ENCODE results near the gene SGSH.
"Not testable (repeated sequence)": the region's sequence is repeated elsewhere in the genome, so short reads cannot be mapped to it uniquely, and the experiment has no call there.

SGSH gene

GRCh38 chr17:80260069-80260535, 40.0 kb upstream of the SGSH start:
- TF ChIP-seq CTCF (IDR thresholded peaks at IDR 0.05; ENCODE audit: insufficient read depth, low read length, poor library complexity, severe bottlenecking) (no peak), EZH2phosphoT487 (conservative IDR thresholded peaks at IDR 0.05; ENCODE audit: low read length) (no peak)
- H3K9ac ChIP-seq (ENCODE audit: low read length): peak overlapping the region; percentile 63
- peak overlapping the region; percentile 91 for H2AFZ ChIP-seq (ENCODE audit: low read depth, low read length, severe bottlenecking)

GRCh38 chr17:80259457-80260068, 39.4 kb upstream of the SGSH start:
- Histone ChIP-seq H2AFZ (ENCODE audit: low read depth, low read length, severe bottlenecking) (peak overlapping the region; percentile 91), H3K36me3 (ENCODE audit: low read length) (no peaks in the 10 kb centered on the region), H3K9me2 (replicated peaks; ENCODE audit: insufficient read depth, low read length) (no peaks in the 10 kb centered on the region), H3K4me2 (ENCODE audit: low read depth, low read length, poor library complexity, severe bottlenecking) (peak overlapping the region; percentile 56), H3K4me3 (ENCODE audit: insufficient read depth, low read length, poor library complexity, severe bottlenecking) (peak overlapping the region; percentile 59), H3K27me3 (ENCODE audit: low read length) (no peaks in the 10 kb centered on the region), H3K9me3 (ENCODE audit: insufficient read depth, low read length) (no peaks in the 10 kb centered on the region), H3F3A (ENCODE audit: insufficient read depth) (peaks cover 25% of the 10 kb centered on the region), H3K9ac (ENCODE audit: low read length) (peak overlapping the region; percentile 63), H3K27ac (ENCODE audit: low read depth, low read length) (no peak overlapping the region), H3K79me2 (ENCODE audit: insufficient read depth, low read length) (no peaks in the 10 kb centered on the region), H4K20me1 (ENCODE audit: low read depth, low read length) (no peaks in the 10 kb centered on the region)
- TF ChIP-seq CTCF (IDR thresholded peaks at IDR 0.05; ENCODE audit: insufficient read depth, low read length, poor library complexity, severe bottlenecking) (no peak), EZH2phosphoT487 (conservative IDR thresholded peaks at IDR 0.05; ENCODE audit: low read length) (no peak)

More at GRCh38 chr17:80260069-80260535, 40.0 kb upstream of the SGSH start:
- Histone ChIP-seq H3K4me3 (ENCODE audit: insufficient read depth, low read length, poor library complexity, severe bottlenecking) (peak overlapping the region; percentile 59), H3K4me2 (ENCODE audit: low read depth, low read length, poor library complexity, severe bottlenecking) (peak overlapping the region; percentile 56), H3K27ac (ENCODE audit: low read depth, low read length) (no peak overlapping the region), H3K9me2 (replicated peaks; ENCODE audit: insufficient read depth, low read length) (no peaks in the 10 kb centered on the region), H3K9me3 (ENCODE audit: insufficient read depth, low read length) (no peaks in the 10 kb centered on the region), H4K20me1 (ENCODE audit: low read depth, low read length) (no peaks in the 10 kb centered on the region), H3K36me3 (ENCODE audit: low read length) (no peaks in the 10 kb centered on the region), H3F3A (ENCODE audit: insufficient read depth) (peaks cover 25% of the 10 kb centered on the region), H3K27me3 (ENCODE audit: low read length) (no peaks in the 10 kb centered on the region), H3K79me2 (ENCODE audit: insufficient read depth, low read length) (no peaks in the 10 kb centered on the region)

- not testable (repeated sequence) for H3K9me2 ChIP-seq (replicated peaks; ENCODE audit: insufficient read depth, low read length); H3K27ac ChIP-seq (ENCODE audit: low read depth, low read length); H3K36me3 ChIP-seq (ENCODE audit: low read length); H3K27me3 ChIP-seq (ENCODE audit: low read length); H3K4me2 ChIP-seq (ENCODE audit: low read depth, low read length, poor library complexity, severe bottlenecking); H3K79me2 ChIP-seq (ENCODE audit: insufficient read depth, low read length); H3K9me3 ChIP-seq (ENCODE audit: insufficient read depth, low read length); H2AFZ ChIP-seq (ENCODE audit: low read depth, low read length, severe bottlenecking); H4K20me1 ChIP-seq (ENCODE audit: low read depth, low read length); H3K4me3 ChIP-seq (ENCODE audit: insufficient read depth, low read length, poor library complexity, severe bottlenecking); H3K9ac ChIP-seq (ENCODE audit: low read length)
- H3F3A ChIP-seq (ENCODE audit: insufficient read depth): peaks cover 25% of the 10 kb centered on the region
These were observed 38.2 kb upstream of the SGSH start for GRCh38 chr17:80258296-80258695.

- Histone ChIP-seq H3K9ac (ENCODE audit: low read length) (no peak overlapping the region), H3K9me2 (replicated peaks; ENCODE audit: insufficient read depth, low read length) (no peaks in the 10 kb centered on the region)
These were observed 37.6 kb upstream of the SGSH start for GRCh38 chr17:80257716-80258213.

More at GRCh38 chr17:80257716-80258213, 37.6 kb upstream of the SGSH start:
- no peaks in the 10 kb centered on the region for H3K27me3 ChIP-seq (ENCODE audit: low read length)
- H2AFZ ChIP-seq (ENCODE audit: low read depth, low read length, severe bottlenecking): no peak overlapping the region
- no peaks in the 10 kb centered on the region for H3K79me2 ChIP-seq (ENCODE audit: insufficient read depth, low read length)
- H3K4me2 ChIP-seq (ENCODE audit: low read depth, low read length, poor library complexity, severe bottlenecking): no peak overlapping the region
- H4K20me1 ChIP-seq (ENCODE audit: low read depth, low read length): no peaks in the 10 kb centered on the region
- H3K4me3 ChIP-seq (ENCODE audit: insufficient read depth, low read length, poor library complexity, severe bottlenecking): no peak overlapping the region
- no peaks in the 10 kb centered on the region for H3K36me3 ChIP-seq (ENCODE audit: low read length)
- H3F3A ChIP-seq (ENCODE audit: insufficient read depth): peaks cover 25% of the 10 kb centered on the region
- H3K9me3 ChIP-seq (ENCODE audit: insufficient read depth, low read length): no peaks in the 10 kb centered on the region
- TF ChIP-seq EZH2phosphoT487 (conservative IDR thresholded peaks at IDR 0.05; ENCODE audit: low read length) (no peak), CTCF (IDR thresholded peaks at IDR 0.05; ENCODE audit: insufficient read depth, low read length, poor library complexity, severe bottlenecking) (no peak)
- no peak overlapping the region for H3K27ac ChIP-seq (ENCODE audit: low read depth, low read length)
